IMR-90 (cell line): ENCODE measurements around the gene RFX2.

Experiments used
- BHLHE40 ChIP-seq: fragments of 150-350 bp; IDR thresholded peaks from 2 replicates; pipeline ENCODE4 v1.6.1; 2016; ENCODE audit warnings: mild to moderate bottlenecking, low read depth, low read length
- CTCF ChIP-seq: conservative IDR thresholded peaks from 2 replicates; pipeline ENCODE4 v1.5.1; 2012; ENCODE audit warnings: mild to moderate bottlenecking, low read depth, low read length, improper control_type of control experiment
- MAFK ChIP-seq: IDR thresholded peaks from 2 replicates; pipeline ENCODE4 v1.6.1; 2012; ENCODE audit warnings: low read depth, low read length, improper control_type of control experiment
- MAZ ChIP-seq: IDR thresholded peaks from 2 replicates; pipeline ENCODE4 v1.6.1; 2012; ENCODE audit warnings: low read depth, mild to moderate bottlenecking, low read length, improper control_type of control experiment, moderate library complexity, borderline replicate concordance
- MXI1 ChIP-seq: IDR thresholded peaks from 2 replicates; pipeline ENCODE4 v1.6.1; 2012; ENCODE audit warnings: low read depth, mild to moderate bottlenecking, low read length, moderate library complexity, borderline replicate concordance
- NFE2L2 ChIP-seq: fragments of 150-350 bp; IDR thresholded peaks from 2 replicates; pipeline ENCODE4 v1.6.1; 2016; ENCODE audit warnings: low read depth, mild to moderate bottlenecking, low read length
- POLR2A ChIP-seq: IDR thresholded peaks from 2 replicates; pipeline ENCODE4 v1.6.1; 2012; ENCODE audit warnings: mild to moderate bottlenecking, low read depth, low read length
- RAD21 ChIP-seq: IDR thresholded peaks from 2 replicates; pipeline ENCODE4 v1.6.1; 2012; ENCODE audit warnings: low read length, improper control_type of control experiment
- RFX5 ChIP-seq: IDR thresholded peaks from 2 replicates; pipeline ENCODE4 v1.8.0; 2012; ENCODE audit warnings: low read depth, mild to moderate bottlenecking, low read length, moderate library complexity
- SMC3 ChIP-seq: fragments of 150-350 bp; IDR thresholded peaks from 2 replicates; pipeline ENCODE4 v1.6.1; 2016; ENCODE audit warnings: low read depth, mild to moderate bottlenecking, antibody characterized with exemption, low read length, moderate library complexity
- USF2 ChIP-seq: fragments of 150-350 bp; IDR thresholded peaks from 2 replicates; pipeline ENCODE4 v1.6.1; 2017; ENCODE audit warnings: mild to moderate bottlenecking, antibody characterized with exemption, low read length, low read depth

- TF ChIP-seq CTCF (no peak), MXI1 (no peak), RFX5 (no peak), POLR2A (no peak), MAFK (no peak), RAD21 (no peak), USF2 (no peak), NFE2L2 (no peak), SMC3 (no peak), MAZ (no peak), BHLHE40 (no peak)
Observed at GRCh38 chr19:6099033-6099432, 11.3 kb downstream of the RFX2 start.
